NCI-H1417 (cell line): ENCODE results near the gene KLHL29.
A peak's percentile ranks its signal among the peaks of the same experiment; 100 is the strongest.

Source experiments
- DNase-seq, 3 experiments: peaks; one replicate each; lab custom pipeline; 2025; lab: John Stamatoyannopoulos, UW

KLHL29 gene

GRCh38 chr2:23476786-23477185, 91.8 kb downstream of the KLHL29 start:
- no peak for DNase-seq

- no peak for DNase-seq
Observed at GRCh38 chr2:23477392-23477791, 92.4 kb downstream of the KLHL29 start.

- peak in 2 of 3 experiments; percentile 14 to 48 for DNase-seq
Observed at GRCh38 chr2:23478087-23478932, 93.3 kb downstream of the KLHL29 start.

- DNase-seq, result no peak
Observed at GRCh38 chr2:23478933-23479683, 94.1 kb downstream of the KLHL29 start.

GRCh38 chr2:23480957-23481797, 96.2 kb downstream of the KLHL29 start:
- peak in 2 of 3 experiments; percentile 19 to 50 for DNase-seq

- DNase-seq, result peak in 1 of 3 experiments; percentile 30
Observed at GRCh38 chr2:23482188-23482587, 97.2 kb downstream of the KLHL29 start.

GRCh38 chr2:23482607-23483006, 97.6 kb downstream of the KLHL29 start:
- DNase-seq, result no peak

- DNase-seq, result peak in 1 of 3 experiments; percentile 49
Observed at GRCh38 chr2:23483791-23484190, 98.8 kb downstream of the KLHL29 start.

- peak in 2 of 3 experiments; percentile 53 to 80 for DNase-seq
Observed at GRCh38 chr2:23484275-23484674, 99.3 kb downstream of the KLHL29 start.

- no peak for DNase-seq
Observed at GRCh38 chr2:23484767-23485166, 99.8 kb downstream of the KLHL29 start.

- no peak for DNase-seq
Observed at GRCh38 chr2:23485261-23485660, 100.3 kb downstream of the KLHL29 start.

GRCh38 chr2:23485841-23486683, 101.1 kb downstream of the KLHL29 start:
- DNase-seq, result no peak

- no peak for DNase-seq
Observed at GRCh38 chr2:23486684-23487075, 101.7 kb downstream of the KLHL29 start.

GRCh38 chr2:23487735-23488492, 102.9 kb downstream of the KLHL29 start:
- DNase-seq, result no peak

- DNase-seq, result no peak
Observed at GRCh38 chr2:23488584-23488983, 103.6 kb downstream of the KLHL29 start.

- DNase-seq, result no peak
Observed at GRCh38 chr2:23489471-23490322, 104.7 kb downstream of the KLHL29 start.

- no peak for DNase-seq
Observed at GRCh38 chr2:23491591-23492336, 106.8 kb downstream of the KLHL29 start.

- DNase-seq, result no peak
Observed at GRCh38 chr2:23492337-23492675, 107.3 kb downstream of the KLHL29 start.

GRCh38 chr2:23492921-23493320, 107.9 kb downstream of the KLHL29 start:
- peak; percentile 31 to 70 (median 65) for DNase-seq
